Peyer's patch (tissue), 4 donors: ENCODE results near the gene ADAMTS7. TPM values are rescaled to one million over a fixed set of nuclear protein-coding genes. Genes with fewer than 3 reads are reported as not detected.
"Not testable (repeated sequence)": the region's sequence is repeated elsewhere in the genome, so short reads cannot be mapped to it uniquely, and the experiment has no call there.

ENCODE experiments used
- DNase-seq, 3 donors: peaks; one replicate each; pipeline ENCODE4 v3.0.0-alpha.2; 2017 to 2019
- H3K27ac ChIP-seq, 4 donors: fragments of 200-600 bp; sonication (generic); one replicate each; pipeline ENCODE4 v1.5.1; 2016 to 2019
- H3K27me3 ChIP-seq, 2 donors: fragments of 200-600 bp; sonication (generic); one replicate each; pipeline ENCODE4 v1.5.1; 2019
- H3K36me3 ChIP-seq, 3 donors: fragments of 200-600 bp; sonication (generic); one replicate each; pipeline ENCODE4 v1.5.1; 2016 to 2019
- H3K4me1 ChIP-seq, 4 donors: fragments of 200-600 bp; sonication (generic); one replicate each; pipeline ENCODE4 v1.5.1; 2016 to 2019
- H3K4me3 ChIP-seq, 4 donors: fragments of 200-600 bp; sonication (generic); 1 replicate in 3 of 4; 2 replicates in 1 of 4; pipeline ENCODE4 v1.5.1; 2016 to 2019; ENCODE audit warnings: mild to moderate bottlenecking in 1 of 4
- H3K9me3 ChIP-seq, 4 donors: fragments of 200-600 bp; sonication (generic); one replicate each; pipeline ENCODE4 v1.5.1; 2016 to 2019; ENCODE audit warnings: mild to moderate bottlenecking in 1 of 4
- CTCF ChIP-seq, 6 experiments: fragments of 450-650 bp in 4 of 6; fragments of 200-600 bp in 2 of 6; sonication (generic) in 1 of 6; IDR thresholded peaks; one replicate each; pipeline ENCODE4 v1.5.1; 2017 to 2019; ENCODE audit warnings: antibody characterized with exemption in 6 of 6, mild to moderate bottlenecking in 3 of 6, moderate library complexity in 1 of 6
- POLR2A ChIP-seq, 2 donors: fragments of 450-650 bp; IDR thresholded peaks; one replicate each; pipeline ENCODE4 v1.5.1; 2017; ENCODE audit warnings: antibody characterized with exemption in 2 of 2, mild to moderate bottlenecking in 2 of 2, moderate library complexity in 2 of 2
- total RNA-seq, 4 donors: library from RNA; depleted of rRNA; stranded (reverse); fragments of >200 nt; gene quantifications; one replicate each; pipeline ENCODE4 v1.1.0, GENCODE V29; 2016

ADAMTS7 gene
- total RNA-seq, 4 donors from 2014 or later, result 0.18 to 24.8 (median 2.0) TPM

GRCh38 chr15:78734451-78735064 lies 76.7 kb downstream of the ADAMTS7 start:
- no peak overlapping the region for H3K4me3 ChIP-seq
- H3K4me1 ChIP-seq, result no peaks in the 10 kb centered on the region
- H3K36me3 ChIP-seq, result no peaks in the 10 kb centered on the region
- no peaks in the 10 kb centered on the region for H3K27me3 ChIP-seq
- H3K9me3 ChIP-seq, result no peaks in the 10 kb centered on the region
- H3K27ac ChIP-seq, result no peak overlapping the region
- no peak for TF ChIP-seq POLR2A (IDR thresholded peaks at IDR 0.05)
- TF ChIP-seq CTCF (IDR thresholded peaks at IDR 0.05), result no peak
- no peak for DNase-seq

DNA sequence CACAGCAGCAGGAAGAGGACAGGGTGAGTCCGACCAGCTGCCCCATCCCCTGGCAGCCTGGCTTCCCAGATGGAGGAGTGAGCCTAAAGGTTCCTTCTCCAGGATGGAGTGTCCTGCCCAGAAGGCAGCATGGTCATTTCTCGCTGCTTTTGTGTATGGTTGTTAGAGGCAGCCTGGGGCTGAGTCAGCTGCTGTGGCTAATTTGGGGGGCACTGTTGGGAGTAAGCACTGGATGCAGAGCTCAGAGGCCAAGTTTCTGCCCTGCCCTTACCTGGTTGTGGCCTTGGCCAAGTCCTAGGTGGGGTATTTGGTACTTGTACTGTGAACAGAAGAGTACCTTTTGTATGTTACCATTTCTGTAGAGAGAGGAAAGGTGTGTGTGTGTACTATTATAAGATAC lies 78.6 kb downstream of the ADAMTS7 start:
- no peak overlapping the region for H3K4me3 ChIP-seq
- no peaks in the 10 kb centered on the region for H3K36me3 ChIP-seq
- no peak for TF ChIP-seq POLR2A (IDR thresholded peaks at IDR 0.05)
- no peaks in the 10 kb centered on the region for H3K9me3 ChIP-seq
- no peak for DNase-seq
- no peak overlapping the region for H3K27ac ChIP-seq
- H3K27me3 ChIP-seq, result no peaks in the 10 kb centered on the region
- H3K4me1 ChIP-seq, result no peaks in the 10 kb centered on the region

- Histone ChIP-seq H3K36me3 (no peaks in the 10 kb centered on the region), H3K4me1 (no peaks in the 10 kb centered on the region), H3K27me3 (no peaks in the 10 kb centered on the region), H3K9me3 (no peaks in the 10 kb centered on the region), H3K27ac (no peak overlapping the region), H3K4me3 (no peak overlapping the region)
- TF ChIP-seq POLR2A (IDR thresholded peaks at IDR 0.05), result no peak
- no peak for TF ChIP-seq CTCF (IDR thresholded peaks at IDR 0.05)
- no peak for DNase-seq
Measured at GRCh38 chr15:78730955-78731354, 80.3 kb downstream of the ADAMTS7 start.

DNA sequence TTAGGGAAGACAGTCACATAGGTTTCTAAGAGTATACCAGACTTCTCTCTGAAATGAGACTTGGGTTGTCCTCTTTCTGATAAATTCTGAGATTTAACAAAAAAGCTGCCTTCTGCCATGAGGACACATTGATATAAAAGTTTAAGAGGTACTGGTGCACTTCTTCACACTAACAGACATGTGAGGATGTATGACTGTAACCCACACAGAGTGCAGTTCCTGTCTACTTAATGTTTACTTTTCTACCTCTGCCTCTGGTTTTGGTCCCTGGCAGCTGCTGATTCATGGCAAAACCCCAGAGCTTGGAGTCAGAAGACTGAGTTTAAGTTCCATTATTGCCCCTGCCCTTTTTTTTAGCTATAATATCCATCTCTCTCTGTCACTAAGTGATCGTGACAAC lies 82.8 kb downstream of the ADAMTS7 start:
- H3K9me3 ChIP-seq, H3K36me3 ChIP-seq, H3K4me1 ChIP-seq, H3K4me3 ChIP-seq, DNase-seq, H3K27me3 ChIP-seq, H3K27ac ChIP-seq: not testable (repeated sequence)

DNA sequence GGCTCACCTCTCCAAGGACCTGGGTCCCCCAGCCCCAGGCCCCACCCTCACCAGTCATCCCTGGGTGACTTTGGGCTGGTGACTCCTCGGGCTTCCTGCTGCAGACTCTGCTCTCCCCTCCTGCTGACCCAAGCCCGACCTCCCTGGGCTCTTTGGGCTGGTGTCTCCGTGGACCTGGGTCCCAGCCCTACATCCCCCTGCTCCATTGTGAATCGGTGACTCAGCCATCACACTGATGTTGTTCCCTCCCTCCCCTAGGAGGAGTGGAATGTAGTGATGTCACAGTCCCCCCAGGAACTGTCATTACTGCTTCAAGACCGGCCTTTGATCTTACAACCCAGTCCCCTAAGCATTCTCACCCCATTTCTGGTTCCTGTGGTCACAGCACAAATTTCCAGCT lies 83.7 kb downstream of the ADAMTS7 start:
- no peaks in the 10 kb centered on the region for H3K9me3 ChIP-seq
- no peak overlapping the region for H3K27ac ChIP-seq
- H3K4me1 ChIP-seq, result no peaks in the 10 kb centered on the region

DNA sequence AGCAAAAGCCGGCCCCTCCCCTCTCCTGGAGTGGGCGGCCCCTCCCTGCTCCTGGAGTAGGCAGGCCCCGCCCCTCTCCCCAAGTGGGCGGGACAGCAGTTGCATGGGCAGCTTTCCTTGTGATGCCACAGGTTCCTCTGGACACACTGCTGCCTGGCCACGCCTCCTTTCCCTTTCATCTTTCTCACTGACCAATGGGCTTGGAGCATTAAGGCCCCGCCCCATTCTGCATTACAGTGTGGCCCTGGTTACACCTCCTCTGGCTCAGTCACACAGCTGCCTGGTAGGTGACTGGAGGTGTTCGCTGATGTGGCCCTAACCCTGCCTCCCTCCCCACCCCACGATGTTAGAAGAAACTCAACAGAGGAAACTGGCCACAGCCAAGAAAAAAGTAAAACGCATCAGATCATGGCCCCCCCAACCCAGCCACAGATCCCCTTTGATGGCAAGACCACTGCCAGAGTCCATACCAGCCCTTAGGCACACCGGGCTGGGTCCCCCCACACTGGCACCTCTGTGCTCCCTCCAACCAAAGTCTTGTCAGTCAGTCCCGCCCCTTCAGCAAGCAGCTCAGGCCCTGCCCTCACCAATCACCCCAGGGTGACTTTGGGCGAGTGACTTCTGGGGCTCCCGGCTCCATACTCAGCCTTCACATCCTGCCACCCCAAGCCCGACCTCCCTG lies 84.3 kb downstream of the ADAMTS7 start:
- Histone ChIP-seq H3K9me3 (no peaks in the 10 kb centered on the region), H3K27ac (no peak overlapping the region), H3K4me3 (no peak overlapping the region), H3K27me3 (no peaks in the 10 kb centered on the region), H3K36me3 (no peaks in the 10 kb centered on the region), H3K4me1 (no peaks in the 10 kb centered on the region)
- no peak for DNase-seq
- TF ChIP-seq POLR2A (IDR thresholded peaks at IDR 0.05) (no peak), CTCF (IDR thresholded peaks at IDR 0.05) (no peak)

More for the DNA sequence above, 83.7 kb downstream of the ADAMTS7 start:
- no peaks in the 10 kb centered on the region for H3K27me3 ChIP-seq
- H3K4me3 ChIP-seq, result no peak overlapping the region
- TF ChIP-seq POLR2A (IDR thresholded peaks at IDR 0.05) (no peak), CTCF (IDR thresholded peaks at IDR 0.05) (no peak)
- H3K36me3 ChIP-seq, result no peaks in the 10 kb centered on the region
- DNase-seq, result no peak

GRCh38 chr15:78719819-78720450 lies 91.3 kb downstream of the ADAMTS7 start:
- not testable (repeated sequence) for H3K27me3 ChIP-seq, H3K9me3 ChIP-seq

More at GRCh38 chr15:78719819-78720450, 91.3 kb downstream of the ADAMTS7 start:
- not testable (repeated sequence) for H3K27ac ChIP-seq, H3K36me3 ChIP-seq, H3K4me1 ChIP-seq
- peak in 1 of 3 donors; percentile 55 for DNase-seq
- peak overlapping the region in 2 of 4 donors; percentile 4 to 24 for H3K4me3 ChIP-seq
